ENCODE data around the gene TRPV2.

The TRPV2 gene

GRCh38 chr17:16472539-16472938 lies 57.2 kb downstream of the TRPV2 start:
- TF ChIP-seq CTCF (IDR thresholded peaks at IDR 0.05; ENCODE audit: insufficient read depth, low read depth, low read length, missing control alignments) = no peak
- no peak overlapping the region for H3K4me3 ChIP-seq (ENCODE audit: low read depth, low read length)
- no peak for DNase-seq (ENCODE audit: low read depth)

GRCh38 chr17:16473044-16474011 lies 58.0 kb downstream of the TRPV2 start:
- H3K4me3 ChIP-seq (ENCODE audit: low read depth, low read length) = no peak overlapping the region
- no peak for DNase-seq (ENCODE audit: low read depth)
- TF ChIP-seq CTCF (IDR thresholded peaks at IDR 0.05; ENCODE audit: insufficient read depth, low read depth, low read length, missing control alignments) = no peak

- no peak for DNase-seq (ENCODE audit: low read depth)
- no peak overlapping the region for H3K4me3 ChIP-seq (ENCODE audit: low read depth, low read length)
- TF ChIP-seq CTCF (IDR thresholded peaks at IDR 0.05; ENCODE audit: insufficient read depth, low read depth, low read length, missing control alignments) = no peak
These were observed 58.8 kb downstream of the TRPV2 start for GRCh38 chr17:16474012-16474725.

- no peak for TF ChIP-seq CTCF (IDR thresholded peaks at IDR 0.05; ENCODE audit: insufficient read depth, low read depth, low read length, missing control alignments)
- no peak for DNase-seq (ENCODE audit: low read depth)
- H3K4me3 ChIP-seq (ENCODE audit: low read depth, low read length) = no peak overlapping the region
These were observed 59.9 kb downstream of the TRPV2 start for GRCh38 chr17:16475179-16475704.

- TF ChIP-seq CTCF (IDR thresholded peaks at IDR 0.05; ENCODE audit: insufficient read depth, low read depth, low read length, missing control alignments) = no peak
- H3K4me3 ChIP-seq (ENCODE audit: low read depth, low read length) = no peak overlapping the region
- DNase-seq (ENCODE audit: low read depth) = no peak
These were observed 61.9 kb downstream of the TRPV2 start for GRCh38 chr17:16477255-16477654.

GRCh38 chr17:16477666-16478065 lies 62.3 kb downstream of the TRPV2 start:
- H3K4me3 ChIP-seq (ENCODE audit: low read depth, low read length) = no peak overlapping the region
- DNase-seq (ENCODE audit: low read depth) = no peak

More at GRCh38 chr17:16477666-16478065, 62.3 kb downstream of the TRPV2 start:
- no peak for TF ChIP-seq CTCF (IDR thresholded peaks at IDR 0.05; ENCODE audit: insufficient read depth, low read depth, low read length, missing control alignments)
